ENCODE measurements around the gene FCHO1. TPM values are rescaled to one million over a fixed set of nuclear protein-coding genes. Genes with fewer than 3 reads are reported as not detected.

FCHO1 gene
- total RNA-seq, 1 donor from 2014 or later, result 0.98 TPM

DNA sequence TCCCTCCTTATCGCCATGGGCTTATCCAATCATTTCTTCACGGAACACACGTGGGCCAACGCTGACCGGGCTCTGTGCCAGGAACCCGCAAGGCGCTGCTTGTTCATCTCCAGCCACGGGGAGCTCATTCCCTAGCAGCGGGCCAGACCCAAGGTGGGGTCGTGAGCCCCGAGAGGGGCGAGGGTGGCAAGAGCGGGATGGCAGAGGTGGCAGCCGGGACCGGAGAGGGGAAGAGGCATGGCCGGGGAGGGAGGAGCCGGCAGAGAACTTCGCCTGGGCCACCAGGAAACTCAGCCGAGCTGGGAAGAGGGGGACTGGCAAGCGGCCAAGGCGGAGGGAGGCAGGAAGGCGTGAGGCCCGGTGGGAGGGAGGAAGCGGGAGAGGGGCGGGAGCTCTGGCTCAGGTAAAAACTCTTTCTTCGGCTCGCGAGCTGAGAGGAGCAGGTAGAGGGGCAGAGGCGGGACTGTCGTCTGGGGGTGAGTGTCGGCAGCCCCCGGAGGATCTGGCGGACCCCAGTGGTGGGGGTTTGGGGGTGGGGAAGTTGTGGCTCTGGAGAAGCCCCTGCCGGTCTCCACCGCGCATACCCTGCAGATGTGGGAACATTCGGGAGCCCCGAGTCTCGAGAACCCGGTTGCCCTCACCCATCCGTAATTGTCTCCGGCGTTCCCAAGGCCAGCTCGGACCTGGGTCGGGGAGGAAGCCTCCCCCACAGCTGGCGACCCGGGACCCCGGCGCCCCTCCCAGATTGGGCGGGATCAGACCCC lies 43.6 kb downstream of the FCHO1 start, which contains the start of gene B3GNT3:
B3GNT3 (plus strand) TSS at position 408 of the 764 bp plus-strand sequence. CDS start 12,670 bp downstream, outside the sequence.
- no peak for DNase-seq (ENCODE audit: low spot score, unreplicated experiment)
- TF ChIP-seq, protein P1, sequence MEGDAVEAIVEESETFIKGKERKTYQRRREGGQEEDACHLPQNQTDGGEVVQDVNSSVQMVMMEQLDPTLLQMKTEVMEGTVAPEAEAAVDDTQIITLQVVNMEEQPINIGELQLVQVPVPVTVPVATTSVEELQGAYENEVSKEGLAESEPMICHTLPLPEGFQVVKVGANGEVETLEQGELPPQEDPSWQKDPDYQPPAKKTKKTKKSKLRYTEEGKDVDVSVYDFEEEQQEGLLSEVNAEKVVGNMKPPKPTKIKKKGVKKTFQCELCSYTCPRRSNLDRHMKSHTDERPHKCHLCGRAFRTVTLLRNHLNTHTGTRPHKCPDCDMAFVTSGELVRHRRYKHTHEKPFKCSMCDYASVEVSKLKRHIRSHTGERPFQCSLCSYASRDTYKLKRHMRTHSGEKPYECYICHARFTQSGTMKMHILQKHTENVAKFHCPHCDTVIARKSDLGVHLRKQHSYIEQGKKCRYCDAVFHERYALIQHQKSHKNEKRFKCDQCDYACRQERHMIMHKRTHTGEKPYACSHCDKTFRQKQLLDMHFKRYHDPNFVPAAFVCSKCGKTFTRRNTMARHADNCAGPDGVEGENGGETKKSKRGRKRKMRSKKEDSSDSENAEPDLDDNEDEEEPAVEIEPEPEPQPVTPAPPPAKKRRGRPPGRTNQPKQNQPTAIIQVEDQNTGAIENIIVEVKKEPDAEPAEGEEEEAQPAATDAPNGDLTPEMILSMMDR (IDR thresholded peaks at IDR 0.05; ENCODE audit: unreplicated experiment), result no peak
- Mint-ChIP-seq H3K4me1 (ENCODE audit: low read depth) (no peaks in the 10 kb centered on the region), H3K36me3 (ENCODE audit: insufficient read depth) (no peaks in the 10 kb centered on the region), H3K9me3 (ENCODE audit: low read depth) (no peaks in the 10 kb centered on the region), H3K27me3 (peaks cover 47% of the 10 kb centered on the region), H3K27ac (no peak within 1 kb of the TSS), H3K4me3 (ENCODE audit: low read depth) (no peak within 1 kb of the TSS)

DNA sequence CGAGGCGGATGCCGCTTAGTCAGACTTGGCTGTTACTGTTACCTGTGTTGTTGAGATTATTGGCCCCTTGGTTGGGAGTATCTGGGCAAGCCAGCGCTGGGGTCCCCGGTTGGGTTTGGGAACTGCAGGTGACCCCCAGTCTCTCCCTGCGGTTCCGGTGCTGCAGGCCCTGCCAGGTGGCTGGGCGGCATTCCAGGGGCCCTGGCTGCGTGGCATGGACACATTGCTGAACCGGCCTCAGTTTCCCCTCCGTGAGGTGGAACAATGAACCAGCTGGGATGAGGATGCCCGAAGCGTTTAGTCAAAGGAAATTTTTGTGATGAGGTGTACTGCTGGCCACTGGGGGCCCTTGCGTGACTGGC lies 44.2 kb downstream of the FCHO1 start:
- Mint-ChIP-seq H3K9me3 (ENCODE audit: low read depth) (no peaks in the 10 kb centered on the region), H3K27ac (no peak overlapping the region), H3K4me1 (ENCODE audit: low read depth) (no peaks in the 10 kb centered on the region), H3K27me3 (peaks cover 47% of the 10 kb centered on the region), H3K4me3 (ENCODE audit: low read depth) (no peak overlapping the region), H3K36me3 (ENCODE audit: insufficient read depth) (no peaks in the 10 kb centered on the region)
- TF ChIP-seq, protein P1 (IDR thresholded peaks at IDR 0.05; ENCODE audit: unreplicated experiment), result no peak
- no peak for DNase-seq (ENCODE audit: low spot score, unreplicated experiment)

DNA sequence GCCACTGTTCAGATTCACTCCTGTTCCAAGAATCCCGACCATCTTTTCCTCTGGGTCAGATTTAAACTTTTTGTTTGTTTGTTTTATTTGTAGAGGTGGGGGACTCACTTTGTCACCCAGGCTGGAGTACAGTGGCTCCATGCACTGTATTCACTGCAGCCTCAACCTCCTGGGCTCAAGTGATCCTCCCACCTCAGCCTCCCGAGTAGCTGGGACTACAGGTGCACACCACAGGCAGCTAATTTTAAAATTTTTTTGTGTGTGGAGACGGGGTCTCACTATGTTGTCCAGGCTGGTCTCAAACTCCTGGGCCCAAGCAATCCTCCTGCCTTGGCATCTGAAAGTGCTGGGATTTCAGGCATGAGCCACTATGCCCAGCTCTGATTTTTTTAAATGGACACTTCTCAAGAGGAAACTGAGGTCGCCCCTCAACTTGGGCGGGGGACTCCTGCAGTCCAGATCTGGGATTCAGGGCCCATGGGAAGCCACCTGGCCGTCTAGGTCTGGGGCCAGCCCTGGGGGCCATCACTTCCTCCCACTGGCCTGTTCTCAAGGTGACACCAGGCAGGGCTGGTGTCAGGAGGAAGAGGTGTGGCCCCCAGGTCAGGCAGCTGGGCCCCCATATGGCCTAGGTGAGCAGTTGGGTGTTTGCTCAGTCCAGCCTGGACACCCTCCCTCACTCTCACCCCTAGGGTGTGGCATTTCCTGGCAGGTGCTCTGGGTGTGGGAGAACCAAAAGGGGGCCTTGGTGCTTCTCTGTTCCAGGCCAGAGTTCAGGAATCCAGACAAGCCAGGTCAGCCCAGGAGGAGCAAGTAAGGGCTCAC lies 44.9 kb downstream of the FCHO1 start:
- TF ChIP-seq, protein P1 (IDR thresholded peaks at IDR 0.05; ENCODE audit: unreplicated experiment), result no peak
- peaks cover 47% of the 10 kb centered on the region for H3K27me3 Mint-ChIP-seq
- H3K4me1 Mint-ChIP-seq (ENCODE audit: low read depth), result no peaks in the 10 kb centered on the region
- DNase-seq (ENCODE audit: low spot score, unreplicated experiment), result no peak
- H3K4me3 Mint-ChIP-seq (ENCODE audit: low read depth), result no peak overlapping the region
- H3K9me3 Mint-ChIP-seq (ENCODE audit: low read depth), result no peaks in the 10 kb centered on the region
- no peaks in the 10 kb centered on the region for H3K36me3 Mint-ChIP-seq (ENCODE audit: insufficient read depth)
- no peak overlapping the region for H3K27ac Mint-ChIP-seq

DNA sequence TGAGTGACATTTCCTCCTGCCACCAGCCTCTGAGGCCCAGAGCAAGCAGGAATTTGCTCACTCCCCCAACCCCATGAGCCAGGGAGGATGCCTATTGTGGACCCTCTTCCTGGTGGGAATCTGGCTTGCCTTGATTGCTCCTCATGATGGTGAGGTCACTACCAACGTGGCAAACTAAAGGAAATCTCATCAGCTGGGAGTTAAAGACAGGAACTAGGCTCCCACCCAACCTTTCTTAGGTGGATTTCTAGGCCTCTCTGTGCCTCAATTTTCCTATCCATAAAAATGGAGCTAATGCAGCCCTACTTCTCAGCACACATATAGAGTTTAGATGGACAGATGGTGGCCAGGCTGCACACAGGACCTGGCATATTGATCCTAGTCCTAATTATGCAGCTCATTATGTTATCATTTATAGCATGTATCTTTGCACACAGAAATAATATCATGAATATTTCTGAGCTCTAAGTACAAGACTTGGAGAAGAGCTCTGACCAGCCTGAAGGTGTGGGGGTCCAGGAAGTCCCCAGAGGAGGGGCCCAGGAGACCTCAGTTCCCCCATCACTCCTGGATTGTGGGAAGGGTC lies 45.7 kb downstream of the FCHO1 start:
- Mint-ChIP-seq H3K4me1 (ENCODE audit: low read depth) (no peaks in the 10 kb centered on the region), H3K27ac (no peak overlapping the region), H3K36me3 (ENCODE audit: insufficient read depth) (no peaks in the 10 kb centered on the region), H3K9me3 (ENCODE audit: low read depth) (no peaks in the 10 kb centered on the region), H3K4me3 (ENCODE audit: low read depth) (no peak overlapping the region), H3K27me3 (peaks cover 41% of the 10 kb centered on the region)
- no peak for DNase-seq (ENCODE audit: low spot score, unreplicated experiment)
- TF ChIP-seq, protein P1 (IDR thresholded peaks at IDR 0.05; ENCODE audit: unreplicated experiment), result no peak
